Ureter (tissue), 1 donor: ENCODE results near the gene ZNRD2. TPM values are rescaled to one million over a fixed set of nuclear protein-coding genes. Genes with fewer than 3 reads are reported as not detected.

Experiments used
- DNase-seq: peaks from one replicate; pipeline ENCODE4 v3.0.0-alpha.2; 2020; ENCODE audit warnings: low spot score
- total RNA-seq: library from RNA; stranded (reverse); gene quantifications from one replicate; pipeline ENCODE4 v1.2.4, GENCODE V29; 2023
- donor health status: DM: yes; HTN: yes; CAD: no.

Gene ZNRD2
- total RNA-seq, 1 donor from 2014 or later = 50.3 TPM

DNA sequence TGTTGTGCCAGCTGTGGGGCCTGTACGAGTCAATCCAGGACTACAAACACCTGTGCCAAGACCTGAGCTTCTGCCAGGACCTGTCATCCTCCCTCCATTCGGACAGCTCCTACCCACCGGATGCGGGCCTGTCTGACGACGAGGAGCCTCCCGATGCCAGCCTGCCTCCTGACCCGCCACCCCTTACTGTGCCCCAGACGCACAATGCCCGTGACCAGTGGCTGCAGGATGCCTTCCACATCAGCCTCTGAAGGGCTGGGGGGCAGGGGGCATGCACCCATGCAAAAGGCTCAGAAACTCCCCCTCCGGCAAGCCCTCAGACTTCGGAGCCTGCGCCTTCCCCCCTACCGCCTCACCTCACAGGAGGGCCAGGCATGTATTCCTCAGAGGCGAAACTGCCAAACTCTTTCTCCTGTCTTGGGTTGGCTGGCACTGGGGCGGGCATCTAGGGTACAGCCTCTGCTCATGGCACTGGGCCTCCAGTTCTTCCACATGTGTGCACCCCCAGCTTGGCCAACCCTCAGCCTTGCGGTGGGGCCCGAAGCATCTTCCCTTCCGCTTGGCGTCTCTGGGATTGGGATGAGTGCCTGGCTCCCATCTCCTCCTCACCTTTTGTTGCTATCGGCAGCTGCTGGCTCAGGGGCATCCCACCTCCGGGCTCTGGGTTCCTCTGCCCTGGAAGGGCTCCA is 3.3 kb downstream of the ZNRD2 start:
- DNase-seq = no peak

DNA sequence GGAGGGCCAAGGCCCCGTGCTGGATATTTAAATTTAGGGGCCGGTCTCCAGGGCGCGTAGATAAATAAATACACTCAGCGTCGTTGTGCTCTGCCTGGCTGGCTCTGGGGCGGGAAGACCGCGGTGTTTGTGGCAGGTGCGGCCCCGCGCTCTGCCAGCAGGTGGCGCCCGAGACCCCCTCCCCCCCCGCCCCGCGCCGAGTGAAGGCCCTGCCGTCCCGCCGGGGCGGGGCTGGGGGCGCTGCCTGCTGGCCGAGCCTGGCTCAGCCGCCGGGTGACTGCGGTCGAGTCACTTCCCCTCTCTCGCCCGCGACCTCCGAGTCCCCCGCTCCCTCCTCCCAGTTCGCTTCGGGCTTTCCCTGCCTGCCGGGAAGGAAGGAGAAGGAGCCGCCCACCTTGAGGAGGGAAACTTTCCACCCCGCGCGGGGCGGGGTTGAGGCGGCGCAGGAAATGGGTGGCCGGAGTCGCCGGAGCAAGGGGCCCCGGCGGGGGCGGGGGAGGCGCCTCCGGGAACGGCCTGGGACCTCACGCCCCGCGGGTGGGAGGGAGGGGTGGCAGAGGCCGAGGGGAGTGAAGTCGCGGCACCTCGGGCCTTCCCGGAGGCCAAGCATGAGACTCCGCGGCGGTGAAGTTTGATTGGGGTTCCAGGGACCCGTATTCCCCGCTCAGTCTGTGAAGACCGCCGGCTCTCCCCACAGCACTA is 4.0 kb downstream of the ZNRD2 start:
- peak; percentile 93 for DNase-seq

DNA sequence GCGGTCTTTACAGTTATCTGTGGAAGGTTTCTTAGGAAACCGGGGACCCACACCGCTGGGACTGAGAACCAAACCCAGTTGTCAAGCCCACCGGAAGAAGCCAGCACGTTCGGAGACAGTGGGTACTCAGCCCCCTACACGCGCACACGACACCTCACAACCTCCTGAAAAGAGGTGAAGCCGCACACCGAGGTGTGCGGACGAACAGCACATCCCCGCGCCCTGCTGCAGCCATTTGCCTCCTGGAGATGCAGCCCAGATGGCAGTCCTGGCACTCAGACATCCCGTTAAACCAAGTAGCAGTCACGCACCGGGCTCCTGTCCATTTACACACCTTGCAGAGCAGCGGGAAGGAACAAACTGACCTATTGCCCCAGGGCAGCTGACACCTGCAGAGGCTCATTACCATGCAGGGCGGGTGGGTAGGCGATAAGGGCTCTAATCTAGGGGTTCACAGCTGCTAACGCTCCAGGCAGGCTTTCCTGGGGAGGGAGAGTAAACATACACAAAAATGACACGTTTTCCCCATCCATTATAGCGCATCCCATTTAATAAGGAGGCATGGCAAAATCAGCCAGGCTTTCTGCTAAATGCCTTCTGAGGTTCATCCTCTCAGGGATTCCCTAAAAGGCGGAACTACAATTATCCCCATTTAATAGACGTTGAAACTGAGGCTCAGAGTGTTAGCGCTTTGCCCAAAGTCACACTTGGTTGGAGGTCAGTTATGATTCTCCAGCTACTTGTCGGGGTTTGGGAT is 4.7 kb downstream of the ZNRD2 start:
- no peak for DNase-seq

DNA sequence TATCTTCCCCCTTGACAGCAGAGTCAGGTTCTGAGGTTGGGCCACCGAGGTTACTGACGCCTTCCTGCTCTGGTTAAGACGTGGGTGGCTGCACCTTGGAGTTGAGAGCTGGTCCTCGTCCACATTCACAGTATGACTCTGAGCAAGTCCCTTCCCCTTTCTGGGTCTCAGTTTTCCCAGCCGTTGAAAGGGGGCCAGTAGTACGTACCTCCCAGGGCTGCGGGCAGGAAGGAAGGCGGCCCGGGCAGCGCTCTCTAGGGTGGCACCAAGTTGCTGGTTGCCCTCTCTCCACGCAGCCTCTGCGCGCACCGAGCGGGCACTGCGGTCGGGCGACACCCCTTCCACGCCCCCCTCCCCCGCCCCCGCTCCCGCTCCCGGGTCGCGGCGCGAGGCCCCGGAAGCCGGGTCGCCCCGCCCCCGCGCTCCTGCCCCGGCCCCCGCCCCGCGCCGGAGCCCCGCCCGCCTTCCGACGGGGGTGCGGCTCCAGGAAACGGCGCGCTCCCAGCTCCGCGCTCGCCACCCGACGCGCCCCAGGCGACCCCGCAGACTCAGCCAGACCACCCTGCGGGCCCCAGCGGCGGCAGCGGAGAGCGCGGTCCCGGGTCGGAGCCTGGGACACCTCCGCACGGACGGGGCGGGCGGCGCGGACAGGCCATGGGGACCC is 5.4 kb downstream of the ZNRD2 start, which contains the start of gene EHBP1L1:
TSS of gene EHBP1L1 (plus strand) at position 486 of the 664 bp plus-strand sequence. CDS start 250 bp downstream, outside the sequence.
- no peak for DNase-seq

DNA sequence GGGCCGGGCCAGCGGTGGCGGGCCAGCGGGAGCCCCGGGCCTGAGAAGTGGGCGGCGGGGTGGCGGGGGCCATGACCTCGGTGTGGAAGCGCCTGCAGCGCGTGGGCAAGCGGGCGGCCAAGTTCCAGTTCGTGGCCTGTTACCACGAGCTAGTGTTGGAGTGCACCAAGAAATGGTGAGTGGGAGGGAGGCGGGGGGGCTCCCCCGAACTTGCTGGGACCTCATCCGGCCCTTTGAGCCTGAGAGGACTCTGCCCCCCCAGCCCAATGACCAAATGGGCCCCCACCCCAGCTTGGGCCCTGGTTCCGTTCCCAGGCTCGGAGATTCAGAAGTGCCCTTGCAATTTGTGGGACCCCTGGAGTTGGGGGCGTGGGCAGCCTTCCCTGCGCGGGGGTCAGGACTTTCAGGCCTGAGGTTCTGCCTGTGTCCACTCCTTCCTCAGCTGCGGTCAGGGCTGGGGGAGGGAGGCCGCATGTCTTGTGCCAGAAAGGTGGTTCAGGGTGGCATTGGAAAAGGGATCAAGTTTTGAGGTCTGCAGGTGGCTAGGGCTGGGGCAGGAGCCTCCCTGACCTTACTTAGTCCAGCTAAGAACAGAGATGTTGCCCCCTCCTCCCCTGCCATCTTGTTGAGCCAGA is 6.1 kb downstream of the ZNRD2 start:
- DNase-seq = no peak

DNA sequence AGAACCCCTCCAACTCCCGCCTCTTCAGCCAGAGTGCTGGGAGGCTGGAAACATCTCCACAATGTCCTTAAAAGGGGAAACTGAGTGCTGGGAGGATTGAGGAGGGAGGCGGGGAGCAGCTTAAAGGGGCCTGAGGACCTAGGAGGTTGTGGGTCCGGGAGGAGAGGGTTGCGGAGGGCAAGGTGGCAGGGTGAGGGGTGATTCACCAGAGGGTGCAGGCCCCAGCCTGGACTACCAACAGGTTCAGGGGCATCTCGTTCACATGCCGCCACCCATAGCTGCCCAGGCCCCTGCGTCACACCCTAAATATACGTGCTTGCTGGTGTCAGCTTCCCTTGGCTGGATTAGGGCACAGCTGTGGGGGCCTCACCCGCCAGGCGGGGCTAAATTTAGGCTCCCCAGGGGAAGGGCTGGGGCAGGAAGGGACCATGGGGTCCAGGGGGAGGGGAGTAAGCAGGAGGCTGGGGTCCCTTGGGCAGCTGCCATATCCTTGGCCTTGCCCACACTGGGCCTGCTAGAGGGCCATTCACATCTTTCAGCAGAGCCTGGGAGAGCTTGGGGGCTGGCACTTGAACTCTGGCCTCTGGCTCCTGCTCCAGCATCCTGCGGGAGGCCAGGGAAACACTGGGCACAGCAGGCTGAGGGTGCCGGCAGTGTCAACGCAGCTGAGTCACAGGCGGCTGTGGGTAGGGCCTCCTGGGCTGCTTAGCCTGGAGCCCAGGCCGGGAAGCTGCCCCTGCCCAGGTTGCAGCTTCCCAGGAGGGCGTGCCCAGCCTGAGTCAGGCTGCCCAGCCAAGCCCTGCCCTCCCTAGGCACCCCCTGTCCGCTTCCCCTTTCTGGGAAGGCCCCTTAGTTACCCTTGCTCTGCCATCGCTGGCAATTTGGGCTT is 6.8 kb downstream of the ZNRD2 start:
- DNase-seq = no peak

DNA sequence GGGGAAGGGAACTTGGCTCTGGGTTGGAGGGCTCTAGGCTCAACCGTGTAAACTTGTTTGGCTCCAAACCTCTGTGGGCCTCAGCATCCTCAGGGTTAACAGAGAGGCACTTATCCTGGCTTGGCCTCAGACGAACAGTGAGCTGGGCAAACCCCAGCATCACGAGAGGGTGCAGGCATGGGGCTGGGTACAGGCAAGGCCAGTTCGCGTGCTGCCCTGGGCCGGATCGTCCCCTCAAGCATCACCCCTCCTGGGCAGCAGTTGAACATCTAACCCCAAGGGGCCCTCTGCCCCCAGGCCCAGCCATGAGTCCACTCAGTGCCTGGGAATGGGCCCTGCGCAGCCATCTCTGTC is 7.5 kb downstream of the ZNRD2 start:
- DNase-seq = no peak

DNA sequence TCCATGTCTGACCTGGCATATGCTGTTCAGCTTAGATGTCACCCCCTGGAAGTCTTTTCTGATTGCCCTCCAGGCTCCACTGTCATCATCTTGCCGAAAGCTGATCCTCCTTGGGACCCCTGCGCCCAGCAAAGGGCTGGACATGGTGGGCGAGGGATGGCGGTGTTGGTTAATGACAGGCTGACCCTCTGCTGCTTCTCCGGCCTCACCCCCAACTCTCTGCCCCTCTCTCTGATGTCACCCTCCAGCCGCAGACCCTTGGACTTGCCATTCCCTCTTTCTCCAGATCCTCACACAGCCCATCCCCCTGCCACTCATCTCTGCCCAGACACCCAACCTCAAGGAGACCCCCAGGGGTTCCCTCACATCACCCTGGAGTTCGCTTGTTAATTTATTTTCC is 7.9 kb downstream of the ZNRD2 start:
- DNase-seq = no peak

DNA sequence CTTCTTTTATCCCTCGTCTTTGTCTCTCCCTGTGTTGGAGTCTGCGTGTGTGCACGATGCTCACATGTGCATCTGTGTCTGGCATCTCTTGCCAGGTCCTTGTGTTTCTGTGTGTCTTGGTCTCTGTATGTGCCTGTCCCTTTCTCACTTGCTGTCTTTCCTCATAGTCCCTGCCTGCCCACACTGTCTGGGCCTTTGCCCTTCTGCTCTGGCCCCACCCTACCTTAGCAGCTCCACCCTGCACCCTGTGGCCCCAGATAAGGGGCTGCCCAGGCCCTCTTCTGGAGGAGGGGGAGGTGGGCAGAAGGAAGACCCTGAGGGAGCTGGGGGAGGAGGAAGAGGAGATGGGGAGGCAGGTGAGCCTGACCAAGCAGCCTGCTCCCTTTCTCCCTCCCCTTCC is 8.4 kb downstream of the ZNRD2 start:
- DNase-seq = no peak

DNA sequence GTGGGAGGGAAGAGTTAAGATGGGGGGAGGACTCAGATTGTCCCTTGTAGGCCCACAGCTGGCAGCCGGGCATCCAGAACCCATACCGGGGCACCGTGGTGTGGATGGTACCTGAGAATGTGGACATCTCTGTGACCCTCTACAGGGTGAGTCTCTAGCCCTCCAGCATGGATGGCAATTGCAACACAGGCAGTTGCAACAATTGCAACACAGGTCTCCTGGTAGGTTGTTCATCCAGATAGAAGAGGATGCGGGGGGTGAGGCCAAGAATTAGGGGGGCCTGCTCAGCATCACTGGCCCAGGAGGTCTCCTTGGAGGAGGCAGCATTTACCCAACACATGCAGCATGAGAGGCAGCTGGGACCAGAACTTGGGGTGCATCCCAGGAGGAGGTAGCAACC is 9.0 kb downstream of the ZNRD2 start:
- DNase-seq = no peak

DNA sequence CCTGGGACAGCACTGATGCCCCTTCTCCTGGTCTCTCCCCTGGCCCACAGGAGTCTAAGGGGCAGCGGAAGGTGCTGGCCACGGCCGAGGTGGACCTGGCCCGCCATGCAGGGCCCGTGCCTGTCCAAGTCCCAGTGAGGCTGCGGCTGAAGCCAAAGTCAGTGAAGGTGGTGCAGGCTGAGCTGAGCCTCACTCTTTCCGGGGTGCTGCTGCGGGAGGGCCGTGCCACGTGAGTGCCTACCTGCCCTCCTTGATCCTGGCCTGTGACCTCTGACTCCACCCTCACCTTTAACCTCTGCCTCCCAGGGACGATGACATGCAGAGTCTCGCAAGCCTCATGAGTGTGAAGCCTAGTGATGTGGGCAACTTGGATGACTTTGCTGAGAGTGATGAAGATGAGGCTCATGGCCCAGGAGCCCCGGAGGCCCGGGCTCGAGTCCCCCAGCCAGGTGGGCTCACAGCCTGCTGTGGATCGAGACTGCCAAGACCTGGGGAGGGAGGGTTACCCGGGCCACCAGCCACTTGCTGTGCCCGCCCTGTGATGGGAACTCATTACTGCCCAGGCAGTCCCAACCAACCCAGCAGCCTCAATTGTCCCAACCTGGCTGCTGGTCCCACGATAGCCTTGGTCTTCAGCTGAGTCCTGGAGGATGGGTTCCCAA is 9.9 kb downstream of the ZNRD2 start:
- DNase-seq = no peak

DNA sequence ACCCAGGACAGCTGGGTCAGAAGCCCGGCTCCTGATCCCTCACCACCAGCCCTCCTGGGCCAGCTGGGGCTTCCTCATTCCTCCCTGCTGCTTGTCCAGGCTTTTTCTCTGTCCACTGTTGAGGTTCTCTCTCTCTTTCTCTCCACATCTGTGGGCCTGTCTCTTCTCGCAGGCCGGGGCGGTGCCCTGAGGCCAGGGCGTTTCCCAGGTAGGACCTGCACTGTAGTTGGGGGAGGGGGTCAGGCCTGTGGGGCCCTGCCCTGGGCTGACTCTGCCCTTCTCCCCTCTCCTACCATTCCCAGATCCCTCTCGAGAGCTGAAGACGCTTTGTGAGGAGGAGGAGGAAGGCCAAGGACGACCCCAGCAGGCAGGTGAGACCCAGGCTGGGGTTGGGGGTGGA is 10.5 kb downstream of the ZNRD2 start:
- DNase-seq = no peak

DNA sequence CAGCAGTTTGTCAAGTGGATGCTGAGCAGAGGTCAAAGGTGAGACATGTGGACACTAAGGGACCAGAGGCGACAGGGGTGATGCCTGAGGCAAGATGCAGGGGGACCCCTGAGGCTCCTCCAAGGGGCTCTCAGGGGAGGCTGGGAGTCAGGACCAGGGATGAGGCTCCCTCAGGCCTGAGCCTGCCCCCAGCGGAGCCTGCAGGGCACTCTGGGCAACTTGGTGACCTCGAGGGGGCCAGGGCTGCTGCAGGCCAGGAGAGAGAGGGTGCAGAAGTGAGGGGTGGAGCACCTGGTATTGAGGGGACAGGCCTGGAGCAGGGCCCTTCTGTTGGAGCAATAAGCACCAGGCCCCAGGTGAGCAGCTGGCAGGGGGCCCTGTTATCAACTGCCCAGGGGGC is 11.7 kb downstream of the ZNRD2 start:
- DNase-seq = no peak

DNA sequence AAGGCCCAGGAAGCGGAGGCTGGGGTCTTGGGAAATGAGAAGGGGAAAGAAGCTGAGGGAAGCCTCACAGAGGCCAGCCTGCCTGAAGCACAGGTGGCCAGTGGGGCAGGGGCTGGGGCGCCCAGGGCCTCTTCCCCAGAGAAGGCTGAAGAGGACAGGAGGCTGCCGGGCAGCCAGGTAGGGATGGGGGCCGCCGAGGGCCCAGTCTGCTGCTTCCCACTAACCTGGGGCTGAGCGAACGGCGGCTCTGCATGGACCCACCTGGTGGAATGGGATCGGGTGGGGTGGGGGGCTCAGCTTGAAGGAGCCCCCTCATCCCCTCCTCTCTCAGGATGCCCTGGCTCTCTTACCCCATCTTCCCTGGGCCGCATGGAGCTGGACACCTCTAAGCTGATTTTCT is 13.3 kb downstream of the ZNRD2 start:
- no peak for DNase-seq

DNA sequence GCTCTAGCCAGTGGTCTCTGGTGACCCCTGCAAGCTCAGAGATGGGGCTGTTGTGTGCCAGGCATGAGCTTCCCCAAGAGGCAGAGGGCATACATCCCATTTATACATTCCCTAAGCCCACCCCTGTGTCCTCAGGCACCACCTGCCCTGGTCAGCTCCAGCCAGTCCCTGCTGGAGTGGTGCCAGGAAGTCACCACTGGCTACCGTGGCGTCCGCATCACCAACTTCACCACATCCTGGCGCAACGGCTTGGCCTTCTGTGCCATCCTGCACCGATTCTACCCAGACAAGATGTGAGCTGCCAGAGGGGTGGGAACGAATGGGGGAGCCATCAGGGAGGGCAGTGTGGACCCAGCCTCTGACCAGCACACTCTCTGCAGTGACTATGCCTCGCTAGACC is 13.8 kb downstream of the ZNRD2 start:
- no peak for DNase-seq

DNA sequence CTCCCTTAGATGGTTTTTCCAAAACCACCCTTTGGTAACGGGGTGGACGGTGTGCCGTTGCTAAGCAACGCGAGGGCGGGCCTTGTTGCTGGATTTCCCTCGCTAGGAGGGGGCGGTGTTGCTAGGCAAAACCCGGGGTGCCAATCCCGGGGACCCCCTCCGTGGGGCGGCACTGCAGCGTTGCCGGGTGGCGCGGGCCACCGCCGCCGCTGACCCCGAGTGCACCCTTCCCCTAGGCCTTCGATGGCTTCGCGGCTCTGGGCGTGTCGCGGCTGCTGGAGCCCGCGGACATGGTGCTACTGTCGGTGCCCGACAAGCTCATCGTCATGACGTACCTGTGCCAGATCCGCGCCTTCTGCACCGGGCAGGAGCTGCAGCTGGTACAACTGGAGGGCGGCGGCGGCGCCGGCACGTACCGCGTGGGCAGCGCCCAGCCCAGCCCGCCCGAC is 14.5 kb downstream of the ZNRD2 start:
- no peak for DNase-seq

DNA sequence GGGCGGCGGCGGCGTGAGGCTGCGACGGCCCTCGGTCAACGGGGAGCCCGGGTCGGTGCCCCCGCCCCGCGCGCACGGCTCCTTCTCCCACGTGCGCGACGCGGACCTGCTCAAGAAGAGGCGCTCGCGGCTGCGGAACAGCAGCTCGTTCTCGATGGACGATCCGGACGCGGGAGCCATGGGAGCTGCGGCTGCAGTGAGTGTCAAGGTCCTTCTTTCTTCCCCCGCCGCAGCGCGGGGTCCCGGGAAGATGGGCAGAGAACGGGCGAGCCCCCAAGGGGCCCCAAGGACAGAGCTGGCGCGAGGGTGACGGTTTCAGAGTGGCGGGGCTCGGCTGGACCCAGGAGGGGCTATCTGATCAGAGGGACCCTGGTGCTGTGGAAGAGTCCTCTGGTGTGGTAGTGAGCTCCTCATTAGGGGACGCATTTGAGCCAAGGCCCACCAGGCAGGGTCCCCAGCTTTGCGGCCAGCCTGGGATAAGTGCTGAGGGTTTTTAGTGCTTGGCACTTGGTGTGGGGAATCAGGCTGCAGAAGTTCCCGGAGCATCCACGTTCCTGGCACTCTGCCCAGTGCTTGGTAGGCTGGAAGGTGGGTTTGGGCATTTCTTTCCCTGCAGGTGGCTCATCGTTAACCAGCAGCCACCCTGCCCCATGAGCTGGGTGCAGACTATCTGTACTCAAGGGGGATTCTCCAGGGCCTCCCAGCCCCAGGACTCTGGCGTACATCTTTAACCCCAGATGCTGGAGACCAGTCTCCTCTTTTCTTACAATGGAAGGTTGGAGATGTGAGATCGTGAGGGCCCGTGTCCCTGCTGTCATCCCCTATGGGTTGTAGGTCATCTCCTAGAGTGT is 15.3 kb downstream of the ZNRD2 start:
- no peak for DNase-seq

DNA sequence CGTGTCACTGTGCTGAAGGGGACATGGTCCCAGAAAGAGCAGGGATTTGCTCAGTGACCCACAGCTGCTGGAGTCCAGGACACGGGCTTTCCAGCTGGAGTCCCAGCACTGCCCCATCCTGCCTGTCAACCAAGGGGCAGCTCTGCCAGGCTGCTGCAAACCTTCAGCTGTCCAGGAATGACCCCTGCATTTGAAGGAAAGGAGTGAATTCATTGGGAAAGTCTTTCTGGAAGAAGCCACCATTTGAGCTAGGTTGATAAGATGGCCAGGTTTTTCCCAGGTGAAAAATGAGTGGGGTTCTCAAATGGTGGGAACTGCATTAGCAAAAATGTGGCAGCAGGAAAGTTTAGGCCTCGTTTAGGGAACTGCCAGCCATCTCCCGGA is 16.0 kb downstream of the ZNRD2 start:
- DNase-seq = no peak

DNA sequence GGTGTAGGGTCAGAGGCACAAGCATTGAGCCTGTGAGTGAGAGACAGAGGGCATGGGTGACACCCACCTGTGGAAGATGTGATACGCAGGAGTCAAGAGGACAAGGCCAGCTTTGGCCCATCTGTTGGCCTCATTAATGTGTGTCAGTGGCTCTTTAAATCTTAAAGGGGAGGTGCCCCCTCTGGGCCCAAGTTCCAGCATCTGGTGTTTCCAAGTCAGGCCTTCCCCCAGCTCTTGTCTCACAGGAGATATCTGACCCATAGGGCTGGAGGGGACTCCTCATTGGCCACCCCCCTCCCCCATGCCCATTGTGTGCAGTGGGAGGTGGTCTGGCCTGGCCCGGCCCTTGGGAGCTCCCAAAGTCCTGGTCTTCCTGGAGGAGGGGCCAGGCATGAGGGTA is 16.4 kb downstream of the ZNRD2 start:
- no peak for DNase-seq
